C4-2B (cell line): ENCODE results near the gene PHRF1.

Source experiments
- ZFX ChIP-seq: fragments of 450-650 bp; IDR thresholded peaks from 2 replicates; pipeline ENCODE4 v1.6.1; 2017
- TF ChIP-seq, protein P1 (sequence below): fragments of 450-650 bp; conservative IDR thresholded peaks from 2 replicates; pipeline ENCODE4 v1.5.1; 2017; ENCODE audit warnings: mild to moderate bottlenecking

DNA sequence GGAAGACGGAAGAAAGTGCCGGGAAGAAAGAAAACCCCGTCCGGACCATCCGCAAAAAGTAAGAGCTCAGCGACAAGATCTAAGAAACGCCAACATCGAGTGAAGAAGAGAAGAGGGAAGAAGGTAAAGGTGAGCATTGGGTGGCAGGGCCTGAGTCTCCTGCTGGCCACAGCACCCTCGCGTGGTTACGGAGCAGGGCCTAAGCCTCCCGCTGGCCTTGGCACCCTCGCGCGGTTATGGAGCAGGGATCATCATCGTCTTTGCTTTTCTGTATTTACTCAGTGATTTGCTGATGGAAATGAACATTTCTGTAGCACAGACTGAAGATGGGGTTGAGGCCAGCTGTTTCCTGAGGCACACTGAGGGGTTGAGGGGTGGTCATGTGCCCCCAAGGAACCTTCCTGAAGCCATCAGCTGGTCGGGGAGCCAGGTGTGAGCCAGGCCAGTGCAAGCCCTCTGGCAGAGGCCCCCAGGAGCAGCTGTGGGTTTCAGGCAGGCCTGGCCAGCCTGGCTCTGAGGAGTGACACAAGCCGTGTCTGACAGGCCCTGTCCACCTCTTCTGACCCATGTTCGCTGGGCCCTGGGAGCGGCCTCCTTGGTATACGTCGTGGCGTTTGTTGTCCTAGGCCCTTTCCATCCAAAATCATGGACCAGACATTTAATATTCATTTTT is 25.4 kb downstream of the PHRF1 start:
- TF ChIP-seq, protein P1, sequence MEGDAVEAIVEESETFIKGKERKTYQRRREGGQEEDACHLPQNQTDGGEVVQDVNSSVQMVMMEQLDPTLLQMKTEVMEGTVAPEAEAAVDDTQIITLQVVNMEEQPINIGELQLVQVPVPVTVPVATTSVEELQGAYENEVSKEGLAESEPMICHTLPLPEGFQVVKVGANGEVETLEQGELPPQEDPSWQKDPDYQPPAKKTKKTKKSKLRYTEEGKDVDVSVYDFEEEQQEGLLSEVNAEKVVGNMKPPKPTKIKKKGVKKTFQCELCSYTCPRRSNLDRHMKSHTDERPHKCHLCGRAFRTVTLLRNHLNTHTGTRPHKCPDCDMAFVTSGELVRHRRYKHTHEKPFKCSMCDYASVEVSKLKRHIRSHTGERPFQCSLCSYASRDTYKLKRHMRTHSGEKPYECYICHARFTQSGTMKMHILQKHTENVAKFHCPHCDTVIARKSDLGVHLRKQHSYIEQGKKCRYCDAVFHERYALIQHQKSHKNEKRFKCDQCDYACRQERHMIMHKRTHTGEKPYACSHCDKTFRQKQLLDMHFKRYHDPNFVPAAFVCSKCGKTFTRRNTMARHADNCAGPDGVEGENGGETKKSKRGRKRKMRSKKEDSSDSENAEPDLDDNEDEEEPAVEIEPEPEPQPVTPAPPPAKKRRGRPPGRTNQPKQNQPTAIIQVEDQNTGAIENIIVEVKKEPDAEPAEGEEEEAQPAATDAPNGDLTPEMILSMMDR = no peak
- no peak for TF ChIP-seq ZFX
